Endodermal cell (in vitro differentiated cells): ENCODE results near the gene TXN2. TPM values are rescaled to one million over a fixed set of nuclear protein-coding genes. Genes with fewer than 3 reads are reported as not detected.
A peak's percentile ranks its signal among the peaks of the same experiment; 100 is the strongest.

Source experiments
- DNase-seq: peaks from one replicate; pipeline ENCODE4 v3.0.0-alpha.2; 2017
- H3K27ac ChIP-seq: 2 replicates; pipeline ENCODE4 v1.5.1; 2013; ENCODE audit warnings: mild to moderate bottlenecking, low read depth, low read length, moderate library complexity
- H3K27me3 ChIP-seq: 2 replicates; pipeline ENCODE4 v1.6.1; 2013; ENCODE audit warnings: mild to moderate bottlenecking, low read length, moderate library complexity; ENCODE audit not compliant: insufficient read depth, control insufficient read depth, poor library complexity, severe bottlenecking
- H3K36me3 ChIP-seq: 2 replicates; pipeline ENCODE4 v1.7.0; 2013; ENCODE audit warnings: mild to moderate bottlenecking, low read length, moderate library complexity; ENCODE audit not compliant: control insufficient read depth, insufficient read depth
- H3K4me1 ChIP-seq: one replicate; pipeline ENCODE4 v1.7.0; 2013; ENCODE audit warnings: low read length; ENCODE audit not compliant: control insufficient read depth, insufficient read depth
- H3K4me3 ChIP-seq: 2 replicates; pipeline ENCODE4 v1.5.1; 2013; ENCODE audit warnings: mild to moderate bottlenecking, low read length, moderate library complexity
- H3K9ac ChIP-seq: 2 replicates; pipeline ENCODE4 v1.6.1; 2013; ENCODE audit warnings: mild to moderate bottlenecking, low read length, moderate library complexity; ENCODE audit not compliant: poor library complexity, severe bottlenecking; ENCODE audit errors: extremely low read depth
- H3K9me3 ChIP-seq: 2 replicates; pipeline ENCODE4 v1.6.1; 2013; ENCODE audit warnings: mild to moderate bottlenecking, low read length, moderate library complexity; ENCODE audit not compliant: control insufficient read depth
- H3K27ac Mint-ChIP-seq: 2 replicates; pipeline ENCODE4 v1.8.0; 2020; ENCODE audit warnings: mixed read lengths
- H3K27me3 Mint-ChIP-seq: 2 replicates; pipeline ENCODE4 v1.8.0; 2021; ENCODE audit warnings: mild to moderate bottlenecking, mixed read lengths; ENCODE audit not compliant: insufficient read depth
- H3K36me3 Mint-ChIP-seq: 2 replicates; pipeline ENCODE4 v1.8.0; 2020; ENCODE audit warnings: low read depth, mixed read lengths
- H3K4me1 Mint-ChIP-seq: 2 replicates; pipeline ENCODE4 v1.8.0; 2020; ENCODE audit warnings: mixed read lengths
- H3K4me3 Mint-ChIP-seq: 2 replicates; pipeline ENCODE4 v1.8.0; 2020; ENCODE audit warnings: mild to moderate bottlenecking, moderate library complexity, mixed read lengths
- H3K9me3 Mint-ChIP-seq: 2 replicates; pipeline ENCODE4 v1.8.0; 2020; ENCODE audit warnings: mild to moderate bottlenecking, mixed read lengths
- CTCF ChIP-seq: fragments of 200-600 bp; sonication (generic); conservative IDR thresholded peaks from 2 replicates; pipeline ENCODE4 v1.5.0; 2021; ENCODE audit warnings: antibody characterized with exemption, mild to moderate bottlenecking
- WGBS, 2 experiments: methylation state at CpG; one replicate each; pipeline versions ENCODE4 v1.1.5 to v1.1.7; 2013; ENCODE audit warnings: missing lambda C conversion rate in 2 of 2, mixed read lengths in 1 of 2; ENCODE audit not compliant: insufficient coverage in 1 of 2, insufficient read length in 1 of 2; 5-methylcytosine and 5-hydroxymethylcytosine counted together
- total RNA-seq, 2 donors: library from RNA; stranded (reverse); fragmentation: NEBNext Ultra II Directional in 1 of 2; extraction: Animal tissue kit (Norgen Biotek cat#: 25700) in 1 of 2; gene quantifications; 2 replicates in 1 of 2; 3 replicates in 1 of 2; pipeline ENCODE4 v1.2.1, GENCODE V29; 2021

Gene TXN2
- total RNA-seq, 2 donors from 2014 or later = 52.9 to 53.9 TPM

- Mint-ChIP-seq H3K27me3 (no peaks in the 10 kb centered on the region), H3K36me3 (no peaks in the 10 kb centered on the region), H3K4me1 (peaks cover 15% of the 10 kb centered on the region), H3K27ac (no peak overlapping the region), H3K4me3 (no peak overlapping the region), H3K9me3 (no peaks in the 10 kb centered on the region)
- H3K36me3 ChIP-seq = no peaks in the 10 kb centered on the region
- no peak overlapping the region for H3K4me3 ChIP-seq
- H3K4me1 ChIP-seq = peaks cover 5% of the 10 kb centered on the region
- no peaks in the 10 kb centered on the region for H3K27me3 ChIP-seq
- no peak for DNase-seq
- no peak overlapping the region for H3K27ac ChIP-seq
- WGBS, 2 experiments = 96% methylated on average over 11 of the region's 16 CpGs
- no peaks in the 10 kb centered on the region for H3K9me3 ChIP-seq
- peak; percentile 47 for TF ChIP-seq CTCF
- no peak overlapping the region for H3K9ac ChIP-seq
Measured at GRCh38 chr22:36423461-36424404, 57.7 kb downstream of the TXN2 start.

DNA sequence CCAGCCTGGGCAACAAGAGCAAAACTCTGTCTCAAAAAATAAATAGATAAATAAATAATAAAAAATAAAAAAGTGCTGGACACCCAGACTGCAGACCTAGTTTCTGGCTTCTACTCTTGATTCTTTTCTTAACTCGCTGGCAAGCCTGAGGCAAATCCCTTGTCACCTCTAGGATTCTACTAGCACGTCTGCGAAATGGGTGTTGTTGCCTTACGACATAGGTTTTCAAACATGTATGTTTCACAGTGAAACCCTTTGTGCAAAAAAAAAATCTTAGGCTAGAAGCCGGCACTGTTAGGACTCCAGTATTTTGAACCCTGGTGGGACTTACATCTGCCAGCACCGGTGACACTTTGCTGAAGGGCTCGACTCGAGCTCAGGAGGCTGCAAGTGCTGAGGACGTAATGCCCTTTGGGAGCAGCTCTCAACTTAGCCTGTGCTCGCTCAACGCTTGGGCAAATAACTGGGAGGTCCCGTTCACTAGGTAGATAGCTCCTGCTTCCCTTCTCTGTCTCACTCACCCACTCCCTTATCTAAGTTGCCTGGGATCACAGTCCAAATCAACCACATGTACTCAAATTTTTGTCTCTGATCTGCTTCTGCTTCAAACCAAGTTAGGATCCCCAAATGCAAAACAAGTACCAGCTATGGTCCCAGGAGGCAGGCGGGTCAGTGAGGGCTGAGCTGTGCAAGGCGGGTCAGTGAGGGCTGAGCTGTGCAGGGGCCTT, 59.0 kb downstream of the TXN2 start:
- no peaks in the 10 kb centered on the region for H3K9me3 Mint-ChIP-seq

More for the DNA sequence above, 59.0 kb downstream of the TXN2 start:
- no peak for DNase-seq
- no peak overlapping the region for H3K4me3 ChIP-seq
- H3K27me3 ChIP-seq = no peaks in the 10 kb centered on the region
- TF ChIP-seq CTCF = no peak
- H3K36me3 Mint-ChIP-seq = no peaks in the 10 kb centered on the region
- H3K9me3 ChIP-seq = no peaks in the 10 kb centered on the region
- WGBS, 2 experiments = 95 to 97% methylated on average over 12 to 14 of the region's 14 CpGs
- no peaks in the 10 kb centered on the region for H3K27me3 Mint-ChIP-seq
- H3K27ac ChIP-seq = no peak overlapping the region
- H3K36me3 ChIP-seq = no peaks in the 10 kb centered on the region
- no peak overlapping the region for H3K4me3 Mint-ChIP-seq
- H3K9ac ChIP-seq = no peak overlapping the region
- H3K4me1 Mint-ChIP-seq = peaks cover 15% of the 10 kb centered on the region
- peaks cover 5% of the 10 kb centered on the region for H3K4me1 ChIP-seq
- H3K27ac Mint-ChIP-seq = no peak overlapping the region
